Duodenal mucosa (tissue), 2 donors: Measurements from ENCODE around the gene IL1R2.

ENCODE experiments used
- H3K27ac ChIP-seq: one replicate; pipeline ENCODE4 v1.7.0; 2013; ENCODE audit warnings: low read depth, low read length
- H3K27me3 ChIP-seq, 2 donors: one replicate each; pipeline ENCODE4 v1.7.0; 2013; ENCODE audit warnings: low read length in 2 of 2, control low read depth in 1 of 2; ENCODE audit not compliant: insufficient read depth in 2 of 2, control insufficient read depth in 1 of 2
- H3K36me3 ChIP-seq, 2 donors: one replicate each; pipeline ENCODE4 v1.7.0; 2013; ENCODE audit warnings: low read length in 2 of 2, control low read depth in 1 of 2; ENCODE audit not compliant: insufficient read depth in 2 of 2, control insufficient read depth in 1 of 2
- H3K4me1 ChIP-seq, 2 donors: one replicate each; pipeline ENCODE4 v1.7.0; 2013; ENCODE audit warnings: low read length in 2 of 2, control low read depth in 1 of 2; ENCODE audit not compliant: insufficient read depth in 2 of 2, control insufficient read depth in 1 of 2
- H3K4me3 ChIP-seq, 2 donors: one replicate each; pipeline ENCODE4 v1.7.0; 2013; ENCODE audit warnings: low read length in 2 of 2, low read depth in 1 of 2
- H3K9ac ChIP-seq, 2 donors: one replicate each; pipeline ENCODE4 v1.7.0; 2013; ENCODE audit warnings: low read length in 2 of 2, low read depth in 1 of 2
- H3K9me3 ChIP-seq, 2 donors: one replicate each; pipeline ENCODE4 v1.7.0; 2013; ENCODE audit warnings: low read length in 2 of 2, control low read depth in 1 of 2; ENCODE audit not compliant: control insufficient read depth in 1 of 2

IL1R2 gene

DNA sequence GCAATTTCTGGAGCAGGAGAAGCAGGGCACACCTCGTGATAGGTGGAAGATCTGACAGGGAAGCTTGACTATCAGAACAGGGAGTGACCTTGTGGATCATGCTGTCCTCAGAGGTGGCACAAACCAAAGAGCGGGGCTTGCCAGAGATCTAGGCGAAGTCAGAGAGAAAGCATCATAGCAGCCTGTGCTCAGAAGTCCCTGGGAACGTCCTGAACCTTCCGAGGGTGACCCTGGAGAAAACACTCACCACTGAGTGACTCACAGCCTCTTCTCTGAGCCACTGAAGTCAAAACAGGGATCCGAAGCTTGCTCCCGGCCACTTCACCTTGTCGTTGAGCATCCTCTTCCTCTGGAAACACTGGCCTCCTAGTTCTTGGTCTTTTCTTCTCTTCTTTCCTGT lies 56.7 kb downstream of the IL1R2 start:
- no peak overlapping the region for H3K27ac ChIP-seq

DNA sequence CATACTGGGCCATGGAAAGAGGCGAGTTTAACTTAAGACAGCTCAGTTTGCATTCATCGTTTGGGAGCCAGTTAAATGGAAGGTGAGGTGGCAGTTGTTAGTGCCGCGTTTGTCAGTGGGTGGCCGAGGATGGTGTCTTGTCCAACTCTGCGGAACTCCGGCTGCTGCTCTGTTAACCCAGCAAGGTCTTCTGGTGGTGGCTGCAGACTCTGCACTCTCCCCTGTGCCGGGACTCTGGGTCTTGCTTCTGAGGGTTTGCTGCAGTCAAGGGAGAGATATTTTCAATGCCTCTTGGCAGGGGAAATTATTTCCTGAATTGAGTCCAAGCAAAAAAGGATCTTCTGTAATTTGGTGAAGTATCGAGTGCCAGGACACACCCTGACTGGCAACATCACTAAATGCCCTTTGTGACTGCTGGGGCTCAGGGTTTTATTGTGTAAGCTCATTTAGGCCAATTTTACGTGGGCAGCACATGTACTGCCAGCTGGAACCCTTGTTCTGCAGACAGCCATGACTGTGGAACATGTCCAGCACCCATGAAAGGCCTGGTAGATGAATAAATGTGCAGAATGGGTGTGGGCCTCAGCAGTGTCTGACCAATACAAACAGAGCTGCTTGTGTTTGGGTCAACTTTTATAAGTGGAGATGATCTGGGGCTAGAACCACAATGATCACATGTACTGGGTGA lies 58.1 kb downstream of the IL1R2 start:
- H3K4me3 ChIP-seq, result no peak overlapping the region
- H3K4me1 ChIP-seq, result peaks cover 3 to 22% of the 10 kb centered on the region in 2 donors
- H3K27ac ChIP-seq, result no peak overlapping the region

More for the DNA sequence above, 56.7 kb downstream of the IL1R2 start:
- no peaks in the 10 kb centered on the region for H3K36me3 ChIP-seq
- H3K4me3 ChIP-seq, result no peak overlapping the region
- no peaks in the 10 kb centered on the region for H3K27me3 ChIP-seq
- no peaks in the 10 kb centered on the region for H3K9me3 ChIP-seq
- H3K4me1 ChIP-seq, result peaks cover 3 to 22% of the 10 kb centered on the region in 2 donors
- no peak overlapping the region for H3K9ac ChIP-seq

DNA sequence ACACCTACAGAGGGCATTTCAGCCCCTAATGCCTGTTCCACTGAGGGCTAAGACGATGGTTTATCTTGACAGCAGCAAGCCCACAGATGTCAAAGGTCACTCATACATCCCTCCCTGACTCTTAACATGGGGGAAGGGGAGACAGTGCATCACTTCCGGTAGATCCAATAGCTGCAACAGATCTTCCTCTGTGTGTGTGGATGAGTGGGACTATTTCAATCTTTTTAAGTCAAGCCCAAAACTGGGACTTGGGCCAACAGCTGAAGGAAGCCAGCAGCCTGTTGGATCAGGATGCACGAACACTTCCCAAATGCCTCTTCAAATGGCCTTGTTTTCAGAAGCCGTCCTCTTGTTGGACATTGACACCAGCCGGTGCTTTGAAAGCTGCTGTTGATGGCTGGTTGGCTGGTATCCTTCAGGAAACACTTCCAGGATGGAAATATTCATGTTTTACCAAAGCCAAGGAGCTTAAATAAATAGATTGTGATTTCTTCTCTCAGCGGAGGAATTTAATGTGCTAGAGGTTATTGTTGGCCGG lies 59.2 kb downstream of the IL1R2 start:
- Histone ChIP-seq H3K9me3 (no peaks in the 10 kb centered on the region), H3K36me3 (no peaks in the 10 kb centered on the region), H3K4me1 (peaks cover 3 to 20% of the 10 kb centered on the region in 2 donors), H3K27ac (peak overlapping the region; percentile 21), H3K9ac (no peak overlapping the region), H3K4me3 (no peak overlapping the region), H3K27me3 (no peaks in the 10 kb centered on the region)

More for the DNA sequence above, 58.1 kb downstream of the IL1R2 start:
- no peaks in the 10 kb centered on the region for H3K27me3 ChIP-seq
- no peak overlapping the region for H3K9ac ChIP-seq
- no peaks in the 10 kb centered on the region for H3K36me3 ChIP-seq
- no peaks in the 10 kb centered on the region for H3K9me3 ChIP-seq

DNA sequence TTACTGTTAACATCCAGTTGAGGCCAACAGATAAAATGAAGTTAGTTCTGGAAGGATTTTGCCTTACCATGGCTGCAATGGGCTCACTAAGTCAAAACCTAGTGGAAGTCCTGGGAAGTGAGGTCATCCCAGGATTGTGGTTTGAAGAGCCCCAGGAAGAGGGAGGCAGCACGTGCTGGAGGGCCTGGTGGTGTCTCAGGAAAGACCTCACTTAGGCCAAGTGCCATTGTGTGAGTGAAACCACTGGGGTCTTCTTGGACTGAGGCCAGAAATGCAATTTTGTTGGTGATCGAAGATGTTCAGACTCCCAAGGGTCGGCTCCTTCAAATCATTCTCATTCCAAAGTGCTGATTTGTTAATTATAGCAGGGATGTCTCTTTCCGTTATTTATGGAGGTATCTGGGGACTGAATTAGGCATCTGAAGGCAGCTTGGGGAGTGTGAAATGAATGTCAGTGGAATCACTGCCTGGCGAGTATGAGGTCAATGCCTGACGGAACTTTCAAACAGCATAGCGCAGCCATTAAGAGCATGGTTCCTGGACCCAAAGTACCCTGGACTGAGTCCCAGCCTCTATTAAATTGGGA lies 60.0 kb downstream of the IL1R2 start:
- Histone ChIP-seq H3K4me1 (peaks cover 3 to 16% of the 10 kb centered on the region in 2 donors), H3K4me3 (no peak overlapping the region), H3K36me3 (no peaks in the 10 kb centered on the region), H3K27me3 (no peaks in the 10 kb centered on the region), H3K9me3 (no peaks in the 10 kb centered on the region), H3K9ac (no peak overlapping the region), H3K27ac (no peak overlapping the region)

DNA sequence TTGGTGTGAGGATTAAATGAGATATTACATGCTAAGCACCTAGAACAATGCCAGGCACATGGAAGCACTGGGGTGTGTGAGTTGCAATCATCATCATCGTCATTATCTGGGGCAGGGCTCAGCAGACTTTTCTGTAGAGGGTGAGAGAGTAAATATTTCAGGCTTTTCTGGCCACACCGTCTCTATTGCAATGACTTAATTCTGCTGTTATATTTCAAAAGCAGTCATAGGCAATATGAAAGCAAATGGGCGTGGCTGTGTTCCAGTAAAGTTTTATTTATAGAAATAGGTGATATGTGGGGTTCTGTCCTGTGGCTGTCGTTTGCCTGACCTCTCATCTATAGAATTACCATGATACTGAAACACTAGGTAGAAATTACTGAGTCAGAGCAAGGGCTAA lies 60.6 kb downstream of the IL1R2 start:
- Histone ChIP-seq H3K9me3 (no peaks in the 10 kb centered on the region), H3K4me1 (peaks cover 3 to 16% of the 10 kb centered on the region in 2 donors), H3K36me3 (no peaks in the 10 kb centered on the region), H3K9ac (no peak overlapping the region), H3K27ac (no peak overlapping the region), H3K27me3 (no peaks in the 10 kb centered on the region), H3K4me3 (no peak overlapping the region)

DNA sequence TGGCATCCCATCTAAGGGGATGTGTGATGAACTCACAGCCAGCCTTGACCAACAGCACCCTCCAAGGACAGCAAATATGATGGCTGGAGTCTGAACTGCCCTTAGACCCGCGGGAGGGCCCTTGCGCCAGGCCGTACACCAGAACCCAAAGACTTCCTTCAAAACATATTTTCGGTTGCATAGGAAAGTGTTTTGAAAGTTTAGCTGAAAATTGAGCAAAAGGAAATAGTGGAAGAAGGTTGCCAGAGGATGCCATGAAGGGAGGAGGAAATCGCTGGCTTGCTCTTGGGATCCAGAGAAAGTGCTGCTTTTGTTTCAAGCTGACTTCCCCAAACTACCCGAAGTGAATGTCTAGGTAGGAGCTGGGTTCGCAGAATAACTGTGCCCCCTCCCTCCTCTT lies 61.3 kb downstream of the IL1R2 start:
- Histone ChIP-seq H3K9me3 (no peaks in the 10 kb centered on the region), H3K9ac (no peak overlapping the region), H3K27me3 (no peaks in the 10 kb centered on the region), H3K36me3 (no peaks in the 10 kb centered on the region), H3K4me1 (peaks cover 3 to 16% of the 10 kb centered on the region in 2 donors), H3K4me3 (no peak overlapping the region), H3K27ac (no peak overlapping the region)

DNA sequence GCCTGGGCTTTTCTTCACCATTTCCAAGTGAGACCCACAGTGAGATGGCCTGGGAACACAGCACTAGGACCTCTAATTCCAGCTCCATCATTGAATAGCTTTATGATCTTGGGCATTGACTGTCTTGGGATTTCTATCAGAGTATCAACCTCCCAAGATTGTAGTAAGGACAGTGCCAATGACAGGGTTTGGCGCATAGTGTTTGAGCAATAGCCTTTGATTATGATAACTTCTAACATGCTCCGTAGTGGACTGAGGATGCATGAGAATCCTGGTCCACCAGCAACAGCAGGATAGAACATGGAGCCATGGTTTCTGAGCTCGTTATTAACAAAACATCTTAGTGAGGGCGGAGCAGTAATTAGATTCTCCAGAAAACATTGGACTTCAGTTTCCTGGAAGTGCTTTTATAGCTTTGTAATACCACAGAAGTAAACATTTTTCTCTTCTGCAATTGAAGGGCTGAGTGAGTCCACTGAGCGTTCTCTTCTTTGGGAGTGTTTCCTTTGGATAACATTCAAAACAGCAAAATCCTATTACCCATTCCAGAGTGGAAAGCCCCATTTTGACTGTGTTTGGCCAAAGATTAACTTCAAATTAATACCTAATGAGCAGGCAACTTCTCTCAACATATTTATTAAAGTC lies 63.7 kb downstream of the IL1R2 start:
- Histone ChIP-seq H3K4me3 (no peak overlapping the region), H3K36me3 (no peaks in the 10 kb centered on the region), H3K27ac (peak overlapping the region; percentile 15), H3K9ac (no peak overlapping the region), H3K9me3 (no peaks in the 10 kb centered on the region), H3K4me1 (peaks cover 4 to 7% of the 10 kb centered on the region in 2 donors), H3K27me3 (no peaks in the 10 kb centered on the region)

DNA sequence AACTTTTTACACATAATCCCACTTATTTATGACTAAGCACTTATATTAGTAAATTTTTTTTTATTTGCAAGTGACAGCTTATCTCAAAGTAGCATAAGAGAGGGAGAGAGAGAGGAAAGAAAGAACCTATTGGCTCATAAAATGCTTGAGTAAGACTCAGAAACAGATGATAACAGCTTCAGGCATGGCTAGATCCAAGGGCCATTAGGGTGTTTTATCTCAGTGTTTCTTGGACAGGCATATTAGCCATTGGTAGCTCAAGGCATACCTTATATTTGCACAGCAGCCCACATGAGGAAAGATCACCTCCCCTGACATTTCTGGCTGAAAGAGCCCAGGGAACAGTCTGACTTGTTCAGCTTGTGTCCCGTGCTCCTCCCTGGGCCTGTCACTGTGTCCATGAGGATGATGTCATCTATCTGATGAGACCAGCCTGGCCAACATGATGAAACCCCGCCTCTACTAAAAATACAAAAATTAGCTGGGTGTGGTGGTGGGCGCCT lies 64.4 kb downstream of the IL1R2 start:
- Histone ChIP-seq H3K9me3 (no peaks in the 10 kb centered on the region), H3K27me3 (no peaks in the 10 kb centered on the region), H3K36me3 (no peaks in the 10 kb centered on the region), H3K9ac (no peak overlapping the region), H3K27ac (no peak overlapping the region), H3K4me1 (peaks cover under 1 to 6% of the 10 kb centered on the region in 2 donors), H3K4me3 (no peak overlapping the region)

DNA sequence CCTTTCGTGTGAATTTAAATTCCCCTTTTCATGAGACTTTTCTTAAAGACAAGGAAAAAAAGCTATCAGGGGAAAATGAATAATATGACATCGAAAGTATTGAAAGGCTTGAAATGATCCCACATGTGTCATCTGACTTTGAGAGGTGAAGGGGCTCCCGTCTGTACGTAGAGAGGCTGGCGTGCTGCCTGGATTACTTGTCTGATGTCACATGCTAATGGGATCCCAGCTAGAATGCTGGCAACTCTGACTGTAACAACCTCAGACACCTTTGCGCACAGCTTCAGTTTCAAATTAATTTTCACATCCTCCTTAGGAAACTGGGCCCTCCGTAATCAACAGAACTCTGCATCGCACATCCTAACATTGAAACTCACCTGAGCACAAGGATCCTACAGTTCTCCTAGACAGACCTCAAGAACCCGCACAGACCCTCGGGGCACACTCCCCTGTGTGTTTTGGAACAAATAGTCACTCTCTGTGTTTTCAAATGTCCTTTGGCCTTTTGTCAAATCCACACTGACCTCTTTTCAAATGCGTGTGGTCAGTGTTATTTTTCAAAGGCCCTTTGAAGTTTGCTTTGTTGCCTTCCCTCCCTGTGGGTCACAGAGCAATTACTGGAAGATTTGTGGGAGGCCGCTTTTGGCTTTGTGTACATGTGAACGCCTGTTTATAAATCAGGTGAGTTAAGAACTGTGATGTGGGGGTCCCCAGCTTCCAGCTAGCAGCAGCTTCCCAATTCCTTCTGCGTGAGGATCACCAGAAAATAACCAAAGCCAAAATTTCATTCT lies 65.9 kb downstream of the IL1R2 start:
- H3K27ac ChIP-seq, result no peak overlapping the region

More for the DNA sequence above, 65.9 kb downstream of the IL1R2 start:
- Histone ChIP-seq H3K9me3 (no peaks in the 10 kb centered on the region), H3K4me3 (no peak overlapping the region), H3K4me1 (peaks cover 0 to 12% of the 10 kb centered on the region in 2 donors), H3K9ac (no peak overlapping the region), H3K27me3 (no peaks in the 10 kb centered on the region), H3K36me3 (no peaks in the 10 kb centered on the region)
